ENCODE results near the gene HOPX.

- TF ChIP-seq POLR2A (IDR thresholded peaks at IDR 0.05) (no peak), CTCF (IDR thresholded peaks at IDR 0.05) (no peak)
Measured at GRCh38 chr4:56691425-56691824, 10.3 kb upstream of the HOPX start.

Data from uterus (tissue), 2 donors.